Endothelial cell of umbilical vein (primary cell): ENCODE results near the gene C16orf74. TPM values are rescaled to one million over a fixed set of nuclear protein-coding genes. Genes with fewer than 3 reads are reported as not detected.

Source experiments
- BruUV-seq: library from RNA; stranded (reverse); fragments of 400-500 nt; replicated peaks from 2 replicates; lab custom pipeline; 2021; lab: Mats Ljungman, UMichigan
- CTCF ChIA-PET: fragments of 300-600, 350-600 bp; sonication (Branson Sonifier 250); formaldehyde crosslinking; loops from one replicate; lab custom pipeline; 2021; ENCODE audit warnings: antibody characterized with exemption, inconsistent platforms; lab: Charles Lee
- POLR2A ChIA-PET: fragments of 300-600, 350-600 bp; sonication (Branson Sonifier 250); formaldehyde crosslinking; loops from one replicate; lab custom pipeline; 2021; ENCODE audit warnings: antibody characterized with exemption, inconsistent platforms; lab: Charles Lee
- DNase-seq: peaks from one replicate; pipeline ENCODE4 v3.0.0-alpha.2; 2011; ENCODE audit warnings: low read depth, low spot score
- FAIRE-seq: peaks from 2 replicates; lab custom pipeline; 2011; peaks lifted over from hg19 to GRCh38; lab: Jason Lieb, UNC
- H2AFZ ChIP-seq: 2 replicates; pipeline ENCODE4 v1.6.0; 2012; ENCODE audit warnings: low read depth, low read length, control low read depth, inconsistent platforms
- H3K27ac ChIP-seq: 2 replicates; pipeline ENCODE4 v1.5.1; 2011; ENCODE audit warnings: low read depth, mild to moderate bottlenecking, control low read depth, low read length, moderate library complexity; ENCODE audit not compliant: insufficient read depth
- H3K27me3 ChIP-seq, 2 experiments: 2 replicates each; pipeline versions ENCODE4 v1.6.0 to v1.6.1; 2011; ENCODE audit warnings: low read length in 2 of 2, mixed read lengths in 1 of 2; ENCODE audit not compliant: control insufficient read depth in 2 of 2, insufficient read depth in 2 of 2
- H3K36me3 ChIP-seq, 2 experiments: 2 replicates in 1 of 2; 3 replicates in 1 of 2; pipeline ENCODE4 v1.5.1; 2011; ENCODE audit warnings: low read length in 2 of 2, mild to moderate bottlenecking in 1 of 2, moderate library complexity in 1 of 2; ENCODE audit not compliant: control insufficient read depth in 2 of 2, insufficient read depth in 2 of 2; ENCODE audit errors: extremely low read depth in 1 of 2
- H3K4me1 ChIP-seq: 3 replicates; pipeline ENCODE4 v1.5.1; 2011; ENCODE audit warnings: mild to moderate bottlenecking, low read length; ENCODE audit not compliant: control insufficient read depth, insufficient read depth; ENCODE audit errors: extremely low read depth
- H3K4me2 ChIP-seq: 2 replicates; pipeline ENCODE4 v1.6.1; 2011; ENCODE audit warnings: low read length, control low read depth, mixed read lengths; ENCODE audit not compliant: insufficient read depth
- H3K4me3 ChIP-seq, 3 experiments: fragments of 200-600 bp in 1 of 3; sonication (generic), shearing (Covaris generic) in 1 of 3; replicated peaks in 1 of 3; 2 replicates each; pipeline ENCODE4 v1.5.1; 2011 to 2016; ENCODE audit warnings: control low read depth in 3 of 3, low read length in 3 of 3, mild to moderate bottlenecking in 2 of 3, inconsistent platforms in 1 of 3, low read depth in 1 of 3, moderate library complexity in 1 of 3; ENCODE audit not compliant: insufficient read depth in 1 of 3
- H3K79me2 ChIP-seq: 2 replicates; pipeline ENCODE4 v1.6.0; 2012; ENCODE audit warnings: low read length, inconsistent platforms; ENCODE audit not compliant: control insufficient read depth, insufficient read depth
- H3K9ac ChIP-seq: replicated peaks from 2 replicates; pipeline ENCODE3; 2011; ENCODE audit warnings: low read length, control low read depth; ENCODE audit not compliant: insufficient read depth; ENCODE audit errors: extremely low read depth
- H3K9me1 ChIP-seq: replicated peaks from 3 replicates; pipeline ENCODE4 v1.6.0; 2011; ENCODE audit warnings: mild to moderate bottlenecking, low read length; ENCODE audit not compliant: control insufficient read depth, insufficient read depth; ENCODE audit errors: extremely low read depth
- H3K9me3 ChIP-seq: replicated peaks from 2 replicates; pipeline ENCODE4 v1.5.1; 2012; ENCODE audit warnings: low read length, inconsistent platforms; ENCODE audit not compliant: control insufficient read depth, insufficient read depth
- H4K20me1 ChIP-seq: replicated peaks from 2 replicates; pipeline ENCODE3; 2011; ENCODE audit warnings: mild to moderate bottlenecking, low read length; ENCODE audit not compliant: control insufficient read depth, insufficient read depth; ENCODE audit errors: extremely low read depth
- EZH2 ChIP-seq: IDR thresholded peaks from 2 replicates; pipeline ENCODE4 v1.6.1; 2012; ENCODE audit warnings: borderline replicate concordance, low read depth, mild to moderate bottlenecking, moderate library complexity, low read length, inconsistent platforms; ENCODE audit not compliant: severe bottlenecking
- FOS ChIP-seq: IDR thresholded peaks from 2 replicates; pipeline ENCODE4 v1.6.1; 2011; ENCODE audit warnings: mild to moderate bottlenecking, low read length, moderate library complexity, borderline replicate concordance; ENCODE audit not compliant: insufficient read depth
- GATA2 ChIP-seq: IDR thresholded peaks from 2 replicates; pipeline ENCODE4 v1.7.0; 2011; ENCODE audit warnings: low read depth, mild to moderate bottlenecking, moderate library complexity, mixed read lengths, low read length; ENCODE audit not compliant: insufficient read length, insufficient read depth
- MYC ChIP-seq: IDR thresholded peaks from one replicate; pipeline ENCODE4 v1.6.1; 2011; ENCODE audit warnings: mild to moderate bottlenecking, low read depth, low read length
- POLR2A ChIP-seq: IDR thresholded peaks from 2 replicates; pipeline ENCODE4 v1.6.1; 2012; ENCODE audit warnings: low read depth, mild to moderate bottlenecking, control low read depth, low read length
- POLR2AphosphoS5 ChIP-seq: IDR thresholded peaks from 2 replicates; pipeline ENCODE4 v1.6.1; 2012; ENCODE audit warnings: low read depth, mild to moderate bottlenecking, control low read depth, low read length, moderate library complexity; ENCODE audit not compliant: insufficient read depth
- dilution Hi-C: fragments of 300-500 bp; cut with MboI; formaldehyde crosslinking; loops from one replicate; pipeline ENCODE4 v1.15.0; 2019; ENCODE audit warnings: low sequenced_read_pairs; ENCODE audit not compliant: extremely low pct_ligation_motif_present
- intact Hi-C: fragments of 100-400 bp; cut with micrococcal nuclease; formaldehyde crosslinking; loops from one replicate; pipeline ENCODE4 v1.10.0; 2022
- polyA plus RNA-seq, 4 experiments: library from polyadenylated mRNA; depleted of rRNA in 3 of 4; stranded (reverse) in 3 of 4; unstranded in 1 of 4; fragments of >200 nt; gene quantifications; 2 replicates each; pipeline versions ENCODE4 v1.2.1 to v1.2.3, GENCODE V29; 2011 to 2012; ENCODE audit warnings: missing spikeins in 1 of 4
- total RNA-seq: library from RNA; stranded (reverse); gene quantifications from 2 replicates; pipeline ENCODE4 v1.2.3, GENCODE V29; 2021
- TF ChIP-seq, protein P1 (sequence below), 2 donors: IDR thresholded peaks; 1 replicate in 1 of 2; 2 replicates in 1 of 2; pipeline ENCODE4 v1.5.1; 2011; ENCODE audit warnings: low read length in 2 of 2, mild to moderate bottlenecking in 2 of 2, moderate library complexity in 2 of 2, control low read depth in 1 of 2, inconsistent platforms in 1 of 2, low read depth in 1 of 2; ENCODE audit not compliant: insufficient read depth in 1 of 2; ENCODE audit errors: extremely low read depth in 1 of 2
- TF ChIP-seq, protein P2 (sequence below): IDR thresholded peaks from 2 replicates; pipeline ENCODE4 v1.6.1; 2011; ENCODE audit not compliant: insufficient read depth, insufficient read length

C16orf74 gene
- total and polyA plus RNA-seq, 2 donors (not counting 3 experiments of a cell fraction or from before 2014, with no cell fraction given) = 12.1 to 38.7 TPM

DNA sequence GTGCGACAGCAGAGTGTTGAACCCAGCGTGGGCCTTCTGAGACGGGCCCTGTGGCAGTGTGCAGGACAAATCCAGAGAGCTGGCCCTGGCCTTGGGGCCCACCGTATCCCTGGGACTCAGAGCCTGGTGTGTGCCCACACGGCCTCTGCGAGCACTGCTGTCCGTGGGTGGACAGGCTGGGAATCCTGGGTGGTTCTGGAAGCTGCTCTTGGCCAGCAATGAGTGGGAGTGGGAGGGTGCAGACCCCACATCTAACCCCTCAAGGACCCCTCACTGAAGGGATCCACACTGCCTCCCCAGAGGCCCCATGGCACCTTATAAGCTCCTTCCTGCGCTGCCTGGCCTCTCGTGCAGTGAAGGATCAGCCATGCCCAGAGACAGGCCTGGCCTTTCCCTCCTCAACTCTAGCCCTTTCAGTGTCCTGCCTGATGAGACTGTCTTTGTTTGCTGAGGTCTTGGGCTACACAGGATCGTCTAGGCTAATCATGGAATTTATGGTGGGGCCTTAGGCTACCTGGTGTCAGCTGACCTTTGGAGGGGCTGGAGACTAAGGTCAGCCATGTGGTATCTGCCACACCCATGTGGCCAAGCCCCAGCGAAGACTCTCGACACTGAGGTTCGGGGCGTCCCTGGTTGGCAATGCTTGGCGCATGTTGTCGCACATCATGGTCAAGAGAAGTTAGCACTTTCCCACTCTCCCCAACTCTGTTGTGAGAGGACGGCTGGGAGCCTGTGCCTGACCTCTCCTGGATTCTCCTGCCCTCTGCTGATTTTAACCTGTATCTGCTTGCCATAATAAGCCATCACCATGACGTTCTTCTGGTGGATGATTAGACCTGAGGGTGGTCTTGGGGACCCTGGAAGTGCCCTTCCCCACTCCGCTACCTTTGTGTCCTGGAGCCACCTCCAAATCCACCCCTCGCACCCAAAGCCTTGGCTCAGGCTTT lies 45.7 kb downstream of the C16orf74 start:
- POLR2A ChIA-PET = no interaction called here

DNA sequence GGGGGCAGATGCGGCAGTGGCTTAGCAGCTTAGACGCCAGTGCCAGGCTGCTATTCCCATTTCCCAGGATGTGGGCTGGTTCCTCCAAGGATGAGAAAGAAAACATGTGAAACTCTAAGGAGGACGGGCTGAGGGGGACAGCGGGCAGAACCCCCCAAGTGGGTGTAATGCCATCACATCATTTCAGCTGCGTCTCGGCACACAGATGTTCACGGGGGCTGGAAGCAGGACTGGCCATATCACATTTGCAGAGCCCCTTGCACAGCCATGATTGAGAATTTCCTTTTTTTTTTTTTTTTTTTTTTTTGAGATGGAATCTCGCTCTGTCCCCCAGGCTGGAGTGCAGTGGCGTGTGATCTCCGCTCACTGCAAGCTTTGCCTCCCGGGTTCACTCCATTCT lies 46.9 kb downstream of the C16orf74 start:
- Histone ChIP-seq H3K36me3 (no peaks in the 10 kb centered on the region), H3K79me2 (no peaks in the 10 kb centered on the region), H3K9me1 (no peaks in the 10 kb centered on the region), H3K27ac (no peak overlapping the region), H3K9ac (no peak overlapping the region), H3K4me1 (no peaks in the 10 kb centered on the region), H3K4me3 (no peak overlapping the region), H3K9me3 (no peaks in the 10 kb centered on the region), H4K20me1 (no peaks in the 10 kb centered on the region), H2AFZ (no peak overlapping the region), H3K27me3 (no peaks in the 10 kb centered on the region), H3K4me2 (no peak overlapping the region)
- POLR2A ChIA-PET = interaction anchor here (0.7 kb wide), 1 partner anchor 309 kb away, joined by 4 read pairs; no protein-coding TSS in a partner anchor
- FAIRE-seq = no peak
- intact Hi-C loops = no loop called here
- no peak for TF ChIP-seq GATA2
- no peak for TF ChIP-seq FOS
- no peak for TF ChIP-seq EZH2
- TF ChIP-seq MYC = no peak
- TF ChIP-seq, protein P1, sequence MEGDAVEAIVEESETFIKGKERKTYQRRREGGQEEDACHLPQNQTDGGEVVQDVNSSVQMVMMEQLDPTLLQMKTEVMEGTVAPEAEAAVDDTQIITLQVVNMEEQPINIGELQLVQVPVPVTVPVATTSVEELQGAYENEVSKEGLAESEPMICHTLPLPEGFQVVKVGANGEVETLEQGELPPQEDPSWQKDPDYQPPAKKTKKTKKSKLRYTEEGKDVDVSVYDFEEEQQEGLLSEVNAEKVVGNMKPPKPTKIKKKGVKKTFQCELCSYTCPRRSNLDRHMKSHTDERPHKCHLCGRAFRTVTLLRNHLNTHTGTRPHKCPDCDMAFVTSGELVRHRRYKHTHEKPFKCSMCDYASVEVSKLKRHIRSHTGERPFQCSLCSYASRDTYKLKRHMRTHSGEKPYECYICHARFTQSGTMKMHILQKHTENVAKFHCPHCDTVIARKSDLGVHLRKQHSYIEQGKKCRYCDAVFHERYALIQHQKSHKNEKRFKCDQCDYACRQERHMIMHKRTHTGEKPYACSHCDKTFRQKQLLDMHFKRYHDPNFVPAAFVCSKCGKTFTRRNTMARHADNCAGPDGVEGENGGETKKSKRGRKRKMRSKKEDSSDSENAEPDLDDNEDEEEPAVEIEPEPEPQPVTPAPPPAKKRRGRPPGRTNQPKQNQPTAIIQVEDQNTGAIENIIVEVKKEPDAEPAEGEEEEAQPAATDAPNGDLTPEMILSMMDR (IDR thresholded peaks at IDR 0.05; ENCODE audit: extremely low read depth in 1 of 2, insufficient read depth in 1 of 2, low read depth in 1 of 2, low read length in 2 of 2) = no peak
- TF ChIP-seq POLR2AphosphoS5 = no peak
- no peak for DNase-seq
- CTCF ChIA-PET = interaction anchor here (0.6 to 1.7 kb wide), 3 partner anchors 11 to 17 kb away, joined by 3 to 7 read pairs (median 5); no protein-coding TSS in a partner anchor
- dilution Hi-C loops = no loop called here
- BruUV-seq = no TSS peak

More for the DNA sequence above, 45.7 kb downstream of the C16orf74 start:
- H3K27ac ChIP-seq = no peak overlapping the region
- no peaks in the 10 kb centered on the region for H3K9me3 ChIP-seq
- no peaks in the 10 kb centered on the region for H3K36me3 ChIP-seq
- no peak overlapping the region for H3K4me3 ChIP-seq
- no peak for DNase-seq
- BruUV-seq = no TSS peak
- no peaks in the 10 kb centered on the region for H3K79me2 ChIP-seq
- no peaks in the 10 kb centered on the region for H3K27me3 ChIP-seq
- no peak for FAIRE-seq
- no peak overlapping the region for H2AFZ ChIP-seq
- H3K9me1 ChIP-seq = no peaks in the 10 kb centered on the region
- no peaks in the 10 kb centered on the region for H4K20me1 ChIP-seq
- H3K4me1 ChIP-seq = no peaks in the 10 kb centered on the region
- CTCF ChIA-PET = no interaction called here
- TF ChIP-seq EZH2 (no peak), POLR2A (no peak)
- TF ChIP-seq, protein P2, sequence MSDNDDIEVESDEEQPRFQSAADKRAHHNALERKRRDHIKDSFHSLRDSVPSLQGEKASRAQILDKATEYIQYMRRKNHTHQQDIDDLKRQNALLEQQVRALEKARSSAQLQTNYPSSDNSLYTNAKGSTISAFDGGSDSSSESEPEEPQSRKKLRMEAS = no peak
- no peak overlapping the region for H3K4me2 ChIP-seq
- dilution Hi-C loops = no loop called here
- H3K9ac ChIP-seq = no peak overlapping the region
- intact Hi-C loops = no loop called here
